HG02798 (cell line): ENCODE measurements around the gene LAD1.

Experiments
- ATAC-seq: cut with Tn5 transposase; IDR thresholded peaks from one replicate; pipeline ENCODE4 v1.9.1; 2021; ENCODE audit warnings: mild to moderate bottlenecking; ENCODE audit not compliant: unreplicated experiment, poor library complexity

LAD1 gene

GRCh38 chr1:201353186-201353940, 45.8 kb downstream of the LAD1 start:
- no peak for ATAC-seq

- no peak for ATAC-seq
These were observed 47.5 kb downstream of the LAD1 start for GRCh38 chr1:201351617-201352016.

GRCh38 chr1:201350884-201351283, 48.2 kb downstream of the LAD1 start:
- ATAC-seq, result no peak

- ATAC-seq, result no peak
These were observed 48.8 kb downstream of the LAD1 start for GRCh38 chr1:201350361-201350725.

- ATAC-seq, result no peak
These were observed 50.0 kb downstream of the LAD1 start for GRCh38 chr1:201349092-201349491.

GRCh38 chr1:201348211-201348566, 50.9 kb downstream of the LAD1 start:
- peak; percentile 69 for ATAC-seq

- no peak for ATAC-seq
These were observed 51.5 kb downstream of the LAD1 start for GRCh38 chr1:201347498-201348210.

GRCh38 chr1:201346987-201347386, 52.1 kb downstream of the LAD1 start:
- no peak for ATAC-seq

- no peak for ATAC-seq
These were observed 52.7 kb downstream of the LAD1 start for GRCh38 chr1:201346337-201346939.

- no peak for ATAC-seq
These were observed 54.1 kb downstream of the LAD1 start for GRCh38 chr1:201345081-201345355.

GRCh38 chr1:201344206-201345080, 54.7 kb downstream of the LAD1 start:
- ATAC-seq, result no peak

- ATAC-seq, result no peak
These were observed 57.7 kb downstream of the LAD1 start for GRCh38 chr1:201341377-201341776.

GRCh38 chr1:201336711-201337450, 62.2 kb downstream of the LAD1 start:
- ATAC-seq, result no peak

GRCh38 chr1:201335901-201336300, 63.2 kb downstream of the LAD1 start:
- no peak for ATAC-seq

- ATAC-seq, result no peak
These were observed 63.8 kb downstream of the LAD1 start for GRCh38 chr1:201335174-201335870.

GRCh38 chr1:201334325-201335173, 64.6 kb downstream of the LAD1 start:
- no peak for ATAC-seq

- no peak for ATAC-seq
These were observed 66.3 kb downstream of the LAD1 start for GRCh38 chr1:201332616-201333335.

- no peak for ATAC-seq
These were observed 67.1 kb downstream of the LAD1 start for GRCh38 chr1:201332021-201332420.
